Stimulated activated CD8-positive, alpha-beta memory T cell treated with anti-CD3 and anti-CD28 coated beads, Interleukin-7, amount 100 ng/mL, for 48 hours (primary cell): ENCODE measurements around the gene MRPL40.

Experiments
- DNase-seq, 2 donors: peaks; one replicate each; pipeline ENCODE4 v3.0.0-alpha.2; 2020; ENCODE audit warnings: low read depth in 1 of 2; ENCODE audit errors: extremely low read depth in 1 of 2

The MRPL40 gene

GRCh38 chr22:19478901-19479354 lies 46.6 kb downstream of the MRPL40 start, which contains the start of gene UFD1:
UFD1 (minus strand) TSS chr22:19479193; CDS start chr22:19479085, 108 bp downstream.
- peak; percentile 64 to 68 for DNase-seq

GRCh38 chr22:19479355-19480172 lies 47.2 kb downstream of the MRPL40 start, which contains the start of gene CDC45:
CDC45 (plus strand) TSS chr22:19479920; CDS start chr22:19479969, 49 bp downstream.
- peak; percentile 85 to 93 for DNase-seq

- no peak for DNase-seq
Observed at GRCh38 chr22:19480173-19480568, 47.8 kb downstream of the MRPL40 start.

GRCh38 chr22:19480789-19481188 lies 48.4 kb downstream of the MRPL40 start:
- DNase-seq: no peak

- DNase-seq: no peak
Observed at GRCh38 chr22:19482297-19482696, 50.0 kb downstream of the MRPL40 start.

- DNase-seq: no peak
Observed at GRCh38 chr22:19483481-19484244, 51.3 kb downstream of the MRPL40 start.
